ENCODE measurements around the gene DOCK7.

Gene DOCK7

GRCh38 chr1:62437273-62437940, 250.8 kb downstream of the DOCK7 start:
- DNase-seq = no peak

DNA sequence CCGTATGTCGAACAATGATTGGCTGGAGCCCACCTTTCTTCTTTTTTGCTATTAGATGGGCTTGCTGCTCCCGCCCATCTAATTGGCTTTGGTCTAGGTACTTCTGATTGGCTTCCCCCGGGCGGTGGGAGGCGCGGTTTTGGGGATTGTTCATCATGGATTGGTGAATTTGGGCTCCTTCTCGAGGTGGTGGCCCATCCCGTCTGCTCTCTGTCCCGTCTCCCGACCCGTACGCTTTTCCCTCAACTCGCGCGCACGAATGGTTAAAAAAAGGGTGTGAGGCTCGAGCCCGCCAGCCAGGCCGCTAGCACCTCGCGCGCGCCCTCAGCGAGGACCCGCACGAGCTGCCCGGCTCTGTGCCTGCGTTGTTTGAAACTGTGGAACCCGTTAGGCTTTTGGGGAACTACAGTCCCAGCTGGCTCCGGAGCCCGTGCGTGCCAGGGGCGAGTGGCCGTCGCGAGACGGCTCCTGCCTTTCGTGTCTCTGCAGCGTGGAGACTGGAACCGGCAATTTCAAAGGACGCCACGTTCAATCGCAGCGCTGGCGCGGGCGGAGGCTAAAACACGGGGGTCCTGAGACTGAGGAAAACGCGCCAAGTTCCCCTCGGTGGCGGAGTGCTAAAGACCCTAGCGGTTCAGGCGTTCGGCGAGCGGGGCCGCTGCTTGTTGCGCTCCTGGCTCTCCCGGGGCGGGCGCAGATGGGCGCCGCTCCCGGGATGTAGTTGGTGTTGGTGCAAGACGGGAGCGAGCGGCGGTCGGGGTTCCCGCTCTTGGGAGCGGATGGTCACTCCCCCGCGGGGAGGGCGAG, 251.5 kb downstream of the DOCK7 start, which contains the start of gene USP1:
USP1 (plus strand) TSS at position 584 of the 807 bp plus-strand sequence. CDS start 2,819 bp downstream, outside the sequence.
- DNase-seq = peak; percentile 98

DNA sequence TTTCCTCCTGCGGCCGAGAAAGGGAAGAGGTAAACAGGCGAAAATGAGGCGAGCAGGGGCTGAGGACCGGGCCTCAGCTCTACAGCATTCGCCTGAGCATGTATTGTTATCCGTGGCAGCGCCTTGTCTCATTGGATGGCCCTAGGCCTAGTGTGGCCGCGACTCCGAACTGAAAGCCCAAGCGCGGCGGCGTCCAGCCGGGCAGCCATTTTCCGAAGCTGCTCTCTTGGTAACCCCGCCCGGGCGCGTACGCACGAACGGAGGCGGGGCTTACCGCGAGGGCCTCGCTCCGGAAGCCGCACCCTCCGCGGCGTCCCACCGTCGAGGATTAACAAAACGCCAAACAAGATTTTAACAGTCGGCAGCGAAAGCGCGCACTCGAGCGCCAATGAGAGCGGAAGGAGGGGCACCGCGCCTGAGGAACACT, 252.1 kb downstream of the DOCK7 start:
- DNase-seq = no peak

DNA sequence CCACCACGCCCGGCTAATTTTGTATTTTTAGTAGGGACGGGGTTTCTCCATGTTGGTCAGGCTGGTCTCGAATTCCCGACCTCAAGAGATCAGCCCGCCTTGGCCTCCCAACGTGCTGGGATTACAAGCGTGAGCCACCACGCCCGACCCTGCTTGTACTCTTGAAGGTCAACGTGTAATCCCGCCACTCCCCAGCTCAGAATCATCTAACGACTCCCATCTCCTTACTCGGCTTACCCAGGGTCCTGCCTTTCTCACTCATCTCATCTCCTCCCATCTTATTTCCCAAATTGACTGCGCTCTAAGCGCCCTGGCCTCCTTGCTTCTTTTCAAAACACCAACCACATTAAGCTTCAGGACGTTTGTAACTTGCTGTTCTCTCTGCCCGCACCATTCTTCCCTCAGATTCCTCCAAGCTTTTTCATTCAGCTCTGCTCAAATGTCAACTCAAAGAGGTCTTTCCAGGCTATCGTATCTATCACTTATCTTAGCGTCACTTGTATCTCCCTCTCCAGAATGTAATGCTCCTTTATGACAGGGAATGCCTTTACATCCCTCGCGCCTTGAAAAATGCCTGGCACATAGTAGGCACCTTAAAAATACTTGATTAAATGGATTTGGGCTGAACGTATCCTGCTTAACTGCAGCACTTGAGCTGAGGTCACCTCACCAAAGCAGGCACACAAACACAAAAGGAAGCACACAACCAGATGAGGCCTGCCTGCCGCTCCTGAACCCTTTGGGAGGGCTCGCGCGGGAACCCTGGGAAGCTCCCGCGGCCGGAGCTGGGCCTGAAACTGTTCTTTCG, 252.8 kb downstream of the DOCK7 start:
- no peak for DNase-seq

DNA sequence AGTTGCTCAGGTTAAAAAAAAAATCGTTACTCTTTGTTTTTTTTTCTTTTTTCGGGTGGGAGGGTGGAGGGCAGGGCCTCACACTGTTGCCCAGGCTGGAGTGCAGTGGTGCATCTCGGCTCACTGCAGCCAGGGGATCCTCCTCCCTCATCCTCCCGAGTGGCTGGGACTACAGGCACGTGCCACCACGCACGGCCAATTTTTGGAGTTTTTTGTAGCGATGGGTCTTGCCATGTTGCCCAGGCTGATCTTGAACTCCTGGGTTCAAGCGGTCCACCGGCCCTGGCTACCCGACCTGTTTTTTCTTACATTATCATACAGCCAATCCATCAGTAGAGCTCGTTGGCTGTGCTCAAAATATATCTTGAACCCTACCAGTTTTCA, 253.6 kb downstream of the DOCK7 start:
- DNase-seq = no peak

DNA sequence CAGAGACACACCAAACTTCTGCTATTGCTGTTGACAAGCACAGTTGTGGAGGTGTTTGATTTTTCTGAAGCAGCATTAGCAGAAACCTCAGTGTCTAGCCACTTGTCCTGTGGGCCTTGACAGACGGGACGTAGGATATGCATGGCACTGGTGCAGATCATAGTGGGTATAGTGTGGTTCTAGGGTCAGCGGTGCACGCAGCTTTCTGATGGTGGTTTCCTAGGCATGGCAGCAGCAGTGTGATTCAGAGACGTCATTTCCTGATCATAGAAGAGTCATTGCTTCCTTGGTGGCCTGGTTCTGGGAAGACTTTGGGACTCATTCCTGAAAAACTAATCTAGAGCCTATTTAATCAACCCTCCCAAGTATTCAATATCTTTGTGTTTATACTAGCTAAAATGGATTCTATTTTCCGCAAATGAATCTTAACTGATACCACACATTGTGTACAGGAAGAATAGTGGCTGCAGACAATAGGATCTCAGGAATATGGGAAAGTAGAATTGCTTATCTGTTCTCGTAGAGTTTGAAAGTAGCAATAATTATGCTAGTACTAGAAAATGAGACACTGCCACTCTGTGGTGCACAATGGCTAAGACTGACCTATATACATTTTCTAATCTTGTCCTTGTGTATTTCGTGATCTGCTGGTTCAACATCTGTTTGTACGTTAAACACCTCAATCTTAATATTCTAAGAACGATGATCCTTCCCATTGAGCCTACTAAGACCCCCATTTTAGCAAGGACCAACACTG, 254.1 kb downstream of the DOCK7 start:
- DNase-seq = no peak

- no peak for DNase-seq
Observed at GRCh38 chr1:62429581-62429980, 258.6 kb downstream of the DOCK7 start.

GRCh38 chr1:62428351-62428750, 259.8 kb downstream of the DOCK7 start:
- DNase-seq = no peak

- DNase-seq = no peak
Observed at GRCh38 chr1:62426794-62427193, 261.4 kb downstream of the DOCK7 start.

GRCh38 chr1:62426237-62426636, 261.9 kb downstream of the DOCK7 start:
- DNase-seq = no peak

GRCh38 chr1:62425041-62425440, 263.1 kb downstream of the DOCK7 start:
- no peak for DNase-seq

GRCh38 chr1:62424411-62424810, 263.8 kb downstream of the DOCK7 start:
- DNase-seq = no peak

DNA sequence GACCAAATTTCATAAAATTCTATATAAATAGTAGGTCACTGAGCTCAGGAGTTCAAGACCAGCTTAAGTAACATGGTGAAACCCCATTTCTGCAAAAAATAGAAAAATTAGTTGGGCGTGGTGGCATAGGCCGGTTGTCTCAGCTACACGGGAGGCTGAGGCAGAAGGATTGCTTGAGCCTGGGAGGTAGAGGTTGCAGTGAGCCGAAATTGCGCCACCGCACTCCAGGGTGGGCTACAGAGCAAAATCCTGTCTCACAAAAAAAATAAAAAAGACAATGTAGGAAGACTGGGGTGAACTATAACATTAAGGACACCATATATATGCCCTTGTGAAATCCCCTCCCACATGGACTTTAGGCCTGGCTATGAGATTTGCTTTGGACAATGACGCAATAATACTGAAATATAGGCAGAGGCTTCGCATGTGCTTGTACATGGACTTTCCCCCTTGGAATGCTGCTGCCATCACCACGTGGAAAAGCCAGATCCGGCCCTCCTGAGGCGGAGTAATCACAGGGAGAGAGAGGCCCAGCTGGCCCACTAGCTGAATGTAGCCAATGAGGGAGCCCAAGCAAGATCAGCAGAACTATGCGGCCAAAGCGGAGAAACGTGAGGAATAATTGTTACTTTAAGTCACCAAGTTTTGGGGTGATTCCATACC, 264.5 kb downstream of the DOCK7 start:
- DNase-seq = no peak

DNA sequence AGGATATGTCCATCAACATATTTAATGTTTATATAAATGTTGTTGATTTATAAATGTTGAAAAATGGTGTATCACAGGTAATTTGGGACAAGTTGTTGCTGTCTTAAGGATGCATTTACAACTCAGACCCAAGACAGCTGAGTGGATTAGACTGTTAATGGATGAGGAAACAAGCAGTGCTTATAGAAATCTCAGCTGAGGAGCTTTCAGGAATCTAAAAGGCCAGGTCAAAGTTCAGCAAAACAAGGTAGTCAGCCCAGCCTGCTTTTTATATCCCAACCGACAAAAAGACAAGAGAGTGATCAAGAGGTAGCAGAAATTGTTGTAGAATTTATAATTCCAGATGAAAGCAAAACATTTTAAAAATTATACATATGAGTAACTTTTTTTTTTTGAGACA, 268.0 kb downstream of the DOCK7 start:
- no peak for DNase-seq

DNA sequence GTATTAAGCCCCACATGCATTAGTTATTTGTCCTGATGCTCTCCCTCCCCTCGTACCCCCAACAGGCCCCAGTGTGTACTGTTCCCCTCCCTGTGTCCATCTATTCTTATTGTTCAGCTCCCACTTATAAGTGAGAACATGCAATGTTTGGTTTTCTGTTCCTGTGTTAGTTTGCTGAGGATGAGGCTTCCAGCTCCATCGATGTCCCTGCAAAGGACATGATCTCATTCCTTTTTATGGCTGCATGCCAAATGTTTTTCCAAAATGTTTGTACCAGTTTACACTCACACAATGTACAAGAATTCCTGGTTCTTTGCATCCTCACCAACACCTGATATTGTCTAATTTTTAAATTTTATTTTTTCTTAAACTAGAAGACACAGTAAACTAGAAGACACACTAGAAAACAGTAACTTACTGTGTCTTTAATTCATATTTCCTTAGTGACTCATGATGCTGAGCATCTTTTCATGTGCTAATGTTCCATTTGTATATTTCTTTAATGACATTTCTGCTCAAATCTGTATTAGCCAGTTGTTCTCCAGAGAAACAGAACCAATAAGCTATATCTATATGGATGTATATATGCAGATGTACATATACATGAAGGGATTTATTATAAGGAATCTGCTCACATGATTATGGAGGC, 270.7 kb downstream of the DOCK7 start:
- no peak for DNase-seq

GRCh38 chr1:62415687-62416086, 272.5 kb downstream of the DOCK7 start:
- no peak for DNase-seq

DNA sequence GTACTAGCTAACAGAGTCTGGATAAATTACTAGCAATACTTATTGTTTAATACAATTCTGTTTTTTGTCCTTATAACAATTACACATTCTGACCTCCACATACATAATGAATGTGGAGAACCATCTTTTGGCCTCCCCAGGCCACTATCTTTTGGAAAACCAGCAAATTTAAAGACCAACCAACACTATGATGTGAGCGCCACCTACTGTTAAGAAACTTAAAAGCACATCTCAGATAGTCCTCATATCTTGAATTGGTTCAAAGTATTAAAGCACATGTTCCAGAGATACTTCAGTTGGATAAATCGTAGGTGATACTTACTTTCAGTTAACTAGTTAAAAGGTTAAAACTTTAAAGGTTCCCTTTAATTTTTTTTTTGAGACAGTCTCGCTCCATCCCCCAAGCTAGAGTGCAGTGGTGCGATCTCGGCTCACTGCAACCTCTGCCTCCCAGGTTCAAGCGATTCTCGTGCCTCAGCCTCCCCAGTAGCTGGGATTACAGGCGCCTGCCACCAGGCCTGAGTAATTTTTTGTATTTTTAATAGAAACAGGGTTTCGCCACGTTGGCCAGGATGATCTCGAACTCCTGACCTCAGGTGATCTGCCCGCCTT, 280.7 kb downstream of the DOCK7 start:
- DNase-seq = no peak

DNA sequence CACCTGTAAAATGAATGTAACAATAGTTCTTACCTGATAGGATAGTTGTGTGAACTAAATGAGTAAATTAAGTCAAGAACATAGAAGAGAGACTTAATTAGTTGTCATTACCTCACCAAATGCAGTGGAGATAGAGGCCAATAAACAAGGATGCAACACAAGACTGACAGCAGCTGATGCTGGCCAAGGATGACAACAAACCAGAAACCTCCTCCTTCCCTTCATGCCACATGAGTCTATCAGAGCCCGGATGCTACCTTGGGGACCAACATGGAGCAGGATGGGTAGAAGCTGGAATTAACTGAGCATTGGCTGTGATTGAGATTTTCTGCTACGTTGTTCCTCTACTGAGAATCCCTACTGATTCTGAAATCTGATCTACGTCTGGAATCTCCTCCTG, 281.6 kb downstream of the DOCK7 start:
- no peak for DNase-seq

GRCh38 chr1:62405247-62405646, 282.9 kb downstream of the DOCK7 start:
- DNase-seq = no peak

All from NCI-H187 treated with DMSO at 0.1 percent for 48 hours (cell line).